Measurements from ENCODE around the gene GAD1. TPM values are rescaled to one million over a fixed set of nuclear protein-coding genes. Genes with fewer than 3 reads are reported as not detected.

The GAD1 gene
- total RNA-seq, 4 donors from 2014 or later, result not detected

DNA sequence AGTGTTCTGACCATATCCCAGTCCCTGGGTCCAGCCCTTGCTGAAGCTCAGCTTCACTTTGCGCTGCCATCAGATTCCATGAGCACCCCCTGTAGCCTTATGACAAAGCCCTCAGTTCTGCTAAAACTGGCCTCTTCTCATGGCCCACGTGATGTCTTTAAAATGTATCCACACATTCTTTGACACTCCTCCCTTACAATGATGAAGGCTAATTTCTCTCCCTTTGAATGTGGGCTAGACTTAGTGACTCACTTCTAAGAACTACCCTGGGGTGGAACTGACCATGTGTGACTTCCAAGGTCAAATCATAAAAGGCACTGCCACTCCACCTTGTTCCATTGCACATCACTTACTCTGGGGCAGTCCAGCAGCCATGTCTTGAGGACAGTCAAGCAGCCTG is 67.0 kb downstream of the GAD1 start:
- H3K4me3 ChIP-seq, result no peak overlapping the region
- H3K27ac ChIP-seq (replicated peaks in 1 of 4), result no peak overlapping the region
- WGBS, result 96% methylated on average over 2 of the region's 2 CpGs
- H3K27me3 ChIP-seq, result no peaks in the 10 kb centered on the region
- TF ChIP-seq POLR2A (IDR thresholded peaks at IDR 0.05; ENCODE audit: low read depth) (no peak), EP300 (IDR thresholded peaks at IDR 0.05) (no peak), POLR2AphosphoS5 (IDR thresholded peaks at IDR 0.05) (no peak)
- TF ChIP-seq, protein P1, sequence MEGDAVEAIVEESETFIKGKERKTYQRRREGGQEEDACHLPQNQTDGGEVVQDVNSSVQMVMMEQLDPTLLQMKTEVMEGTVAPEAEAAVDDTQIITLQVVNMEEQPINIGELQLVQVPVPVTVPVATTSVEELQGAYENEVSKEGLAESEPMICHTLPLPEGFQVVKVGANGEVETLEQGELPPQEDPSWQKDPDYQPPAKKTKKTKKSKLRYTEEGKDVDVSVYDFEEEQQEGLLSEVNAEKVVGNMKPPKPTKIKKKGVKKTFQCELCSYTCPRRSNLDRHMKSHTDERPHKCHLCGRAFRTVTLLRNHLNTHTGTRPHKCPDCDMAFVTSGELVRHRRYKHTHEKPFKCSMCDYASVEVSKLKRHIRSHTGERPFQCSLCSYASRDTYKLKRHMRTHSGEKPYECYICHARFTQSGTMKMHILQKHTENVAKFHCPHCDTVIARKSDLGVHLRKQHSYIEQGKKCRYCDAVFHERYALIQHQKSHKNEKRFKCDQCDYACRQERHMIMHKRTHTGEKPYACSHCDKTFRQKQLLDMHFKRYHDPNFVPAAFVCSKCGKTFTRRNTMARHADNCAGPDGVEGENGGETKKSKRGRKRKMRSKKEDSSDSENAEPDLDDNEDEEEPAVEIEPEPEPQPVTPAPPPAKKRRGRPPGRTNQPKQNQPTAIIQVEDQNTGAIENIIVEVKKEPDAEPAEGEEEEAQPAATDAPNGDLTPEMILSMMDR (IDR thresholded peaks at IDR 0.05), result no peak
- H3K9me3 ChIP-seq, result no peaks in the 10 kb centered on the region
- intact Hi-C loops (cut with DNase I), result no loop called here
- H3K4me1 ChIP-seq, result no peaks in the 10 kb centered on the region
- H3K36me3 ChIP-seq, result no peaks in the 10 kb centered on the region
- no peak for DNase-seq (ENCODE audit: extremely low spot score)

DNA sequence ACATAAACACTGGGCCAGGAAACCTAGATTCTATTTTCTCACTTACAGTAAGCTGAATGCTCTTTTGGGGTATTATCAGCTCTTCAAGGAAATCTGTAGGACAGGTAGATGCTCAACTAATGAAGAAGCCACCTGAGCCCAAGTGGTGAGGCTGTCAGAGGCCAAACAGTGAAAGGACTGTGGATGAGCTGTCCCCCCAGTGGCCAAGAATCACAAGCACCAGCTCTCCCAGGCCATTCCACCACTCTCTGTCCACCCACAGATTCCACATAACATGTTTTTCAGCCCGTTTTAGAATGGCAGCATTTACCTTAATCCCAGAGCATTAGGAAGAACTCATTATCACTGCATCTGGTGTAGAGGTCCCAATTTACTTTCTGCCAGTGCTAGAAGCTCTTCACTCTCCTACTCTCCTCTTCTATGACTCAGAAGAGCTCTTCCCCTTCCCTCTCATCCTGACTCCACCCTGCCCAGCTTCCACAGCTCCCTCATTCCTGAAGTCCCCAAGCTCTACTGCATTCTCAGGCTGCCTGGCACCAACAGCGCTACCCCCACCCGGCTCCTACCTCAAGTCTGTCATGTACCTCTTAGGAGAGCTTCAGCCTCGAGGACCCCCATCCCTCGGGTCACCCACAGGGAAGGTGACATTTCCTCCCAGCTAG is 68.6 kb downstream of the GAD1 start:
- no peaks in the 10 kb centered on the region for H3K9me3 ChIP-seq
- intact Hi-C loops (cut with DNase I), result no loop called here
- DNase-seq (ENCODE audit: extremely low spot score), result no peak
- H3K27me3 ChIP-seq, result no peaks in the 10 kb centered on the region
- H3K36me3 ChIP-seq, result no peaks in the 10 kb centered on the region
- H3K27ac ChIP-seq (replicated peaks in 1 of 4), result no peak overlapping the region
- 97% methylated on average over 5 of the region's 5 CpGs for WGBS
- no peak overlapping the region for H3K4me3 ChIP-seq
- H3K4me1 ChIP-seq, result no peaks in the 10 kb centered on the region
- TF ChIP-seq, protein P1 (IDR thresholded peaks at IDR 0.05), result no peak
- TF ChIP-seq POLR2A (IDR thresholded peaks at IDR 0.05; ENCODE audit: low read depth) (no peak), POLR2AphosphoS5 (IDR thresholded peaks at IDR 0.05) (no peak), EP300 (IDR thresholded peaks at IDR 0.05) (no peak)

DNA sequence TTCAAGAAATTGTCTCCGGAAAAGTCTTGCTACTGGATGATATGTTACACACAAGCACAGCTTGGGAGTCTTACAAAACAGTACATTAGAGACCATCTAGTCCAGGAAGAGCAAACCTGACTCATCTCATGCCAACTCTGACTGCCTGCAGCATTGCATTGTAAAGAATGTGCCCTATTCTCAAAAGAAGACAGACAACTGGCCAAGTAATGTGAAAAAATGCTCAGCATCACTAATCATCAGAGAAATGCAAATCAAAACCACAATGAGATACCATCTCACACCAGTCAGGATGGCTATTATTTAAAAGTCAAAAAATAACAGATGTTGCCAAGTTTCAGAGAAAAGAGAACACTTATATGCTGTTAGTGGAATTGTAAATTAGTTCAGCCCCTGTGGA is 69.7 kb downstream of the GAD1 start:
- Histone ChIP-seq H3K27me3 (no peaks in the 10 kb centered on the region), H3K4me1 (no peaks in the 10 kb centered on the region), H3K9me3 (no peaks in the 10 kb centered on the region), H3K36me3 (no peaks in the 10 kb centered on the region), H3K4me3 (no peak overlapping the region), H3K27ac (replicated peaks in 1 of 4) (no peak overlapping the region)
- intact Hi-C loops (cut with DNase I), result no loop called here
- DNase-seq (ENCODE audit: extremely low spot score), result no peak
- WGBS, result 92% methylated on average over 1 of the region's 1 CpG
- no peak for TF ChIP-seq EP300 (IDR thresholded peaks at IDR 0.05)
- TF ChIP-seq POLR2AphosphoS5 (IDR thresholded peaks at IDR 0.05), result no peak
- TF ChIP-seq POLR2A (IDR thresholded peaks at IDR 0.05; ENCODE audit: low read depth), result no peak
- TF ChIP-seq, protein P1 (IDR thresholded peaks at IDR 0.05), result no peak

DNA sequence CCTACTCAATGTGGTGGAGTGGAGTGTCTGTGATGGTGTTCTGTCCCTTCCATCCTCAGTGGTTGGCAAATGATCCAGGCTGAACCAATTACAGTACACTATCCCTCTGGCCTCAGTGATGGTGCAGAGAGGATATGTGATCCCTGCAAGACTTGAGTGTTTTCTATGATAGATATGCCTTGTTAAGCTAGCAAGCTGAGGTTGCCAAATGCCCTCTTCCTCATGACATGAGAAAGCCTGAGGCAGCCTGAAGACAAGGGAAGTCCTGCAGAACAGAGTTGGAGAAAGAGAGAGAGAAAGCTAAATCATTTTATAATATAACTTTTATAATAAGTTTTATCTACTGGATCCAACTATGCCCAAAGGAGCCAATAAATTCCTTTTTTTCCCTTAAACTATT is 70.8 kb downstream of the GAD1 start:
- no peak for DNase-seq (ENCODE audit: extremely low spot score)
- no peaks in the 10 kb centered on the region for H3K27me3 ChIP-seq
- H3K4me3 ChIP-seq, result no peak overlapping the region
- no peak overlapping the region for H3K27ac ChIP-seq (replicated peaks in 1 of 4)
- intact Hi-C loops (cut with DNase I), result no loop called here
- H3K36me3 ChIP-seq, result no peaks in the 10 kb centered on the region
- TF ChIP-seq EP300 (IDR thresholded peaks at IDR 0.05), result no peak
- TF ChIP-seq POLR2A (IDR thresholded peaks at IDR 0.05; ENCODE audit: low read depth), result no peak
- TF ChIP-seq, protein P1 (IDR thresholded peaks at IDR 0.05), result no peak
- TF ChIP-seq POLR2AphosphoS5 (IDR thresholded peaks at IDR 0.05), result no peak
- H3K9me3 ChIP-seq, result no peaks in the 10 kb centered on the region
- no peaks in the 10 kb centered on the region for H3K4me1 ChIP-seq

DNA sequence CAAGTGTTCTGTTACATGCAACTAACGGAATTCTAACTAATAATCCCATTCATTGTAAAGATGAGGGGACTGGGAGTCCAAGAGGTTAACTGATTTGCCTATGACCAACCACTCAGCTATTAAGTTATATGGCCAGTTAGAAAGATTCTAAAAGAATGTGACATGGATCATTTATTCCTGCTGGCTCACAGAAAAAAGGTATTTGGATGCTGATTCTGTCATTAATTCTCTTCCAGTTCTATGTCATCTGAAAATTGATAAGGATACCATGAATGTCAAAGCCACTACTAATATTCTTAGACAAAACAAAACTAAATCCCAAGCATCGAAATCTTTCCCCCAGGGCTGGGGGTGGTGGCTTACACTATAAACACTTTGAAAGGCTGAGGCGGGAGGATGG is 71.2 kb downstream of the GAD1 start:
- WGBS, result 59% methylated on average over 3 of the region's 3 CpGs
- Histone ChIP-seq H3K9me3 (no peaks in the 10 kb centered on the region), H3K27me3 (no peaks in the 10 kb centered on the region), H3K4me1 (no peaks in the 10 kb centered on the region), H3K4me3 (no peak overlapping the region), H3K36me3 (no peaks in the 10 kb centered on the region), H3K27ac (replicated peaks in 1 of 4) (no peak overlapping the region)
- no peak for DNase-seq (ENCODE audit: extremely low spot score)
- intact Hi-C loops (cut with DNase I), result no loop called here
- no peak for TF ChIP-seq EP300 (IDR thresholded peaks at IDR 0.05)
- TF ChIP-seq, protein P1 (IDR thresholded peaks at IDR 0.05), result no peak
- TF ChIP-seq POLR2A (IDR thresholded peaks at IDR 0.05; ENCODE audit: low read depth), result no peak
- TF ChIP-seq POLR2AphosphoS5 (IDR thresholded peaks at IDR 0.05), result no peak
